Activated CD8-positive, alpha-beta T cell treated with anti-CD3 and anti-CD28 coated beads for 36 hours (primary cell): Measurements from ENCODE around the gene POLR3F. TPM values are rescaled to one million over a fixed set of nuclear protein-coding genes. Genes with fewer than 3 reads are reported as not detected.
"Not testable (repeated sequence)": the region's sequence is repeated elsewhere in the genome, so short reads cannot be mapped to it uniquely, and the experiment has no call there.

Experiments used
- ATAC-seq: fragments of 200-7000 bp; cut with Tn5 transposase; one replicate; pipeline ENCODE4 v1.10.0; 2021; ENCODE audit warnings: mild to moderate bottlenecking, moderate library complexity
- CTCF ChIA-PET: fragments of 350-600 bp; sonication (Branson Sonifier 250); formaldehyde crosslinking; loops from one replicate; lab custom pipeline; 2021; ENCODE audit warnings: antibody characterized with exemption; lab: Charles Lee
- POLR2A ChIA-PET: fragments of 350-600 bp; sonication (Branson Sonifier 250); formaldehyde crosslinking; loops from one replicate; lab custom pipeline; 2021; ENCODE audit warnings: antibody characterized with exemption; lab: Charles Lee
- DNase-seq: peaks from one replicate; pipeline ENCODE4 v3.0.0-alpha.2; 2020
- H3K27ac Mint-ChIP-seq: one replicate; pipeline ENCODE4 v1.8.0; 2021; ENCODE audit warnings: mild to moderate bottlenecking, mixed read lengths
- H3K27me3 Mint-ChIP-seq: one replicate; pipeline ENCODE4 v1.8.0; 2021; ENCODE audit warnings: mixed read lengths
- H3K36me3 Mint-ChIP-seq: one replicate; pipeline ENCODE4 v1.8.0; 2021; ENCODE audit warnings: low read depth, mixed read lengths
- H3K4me1 Mint-ChIP-seq: one replicate; pipeline ENCODE4 v1.8.0; 2021; ENCODE audit warnings: low read depth, mixed read lengths
- H3K4me3 Mint-ChIP-seq: one replicate; pipeline ENCODE4 v1.8.0; 2021; ENCODE audit warnings: mild to moderate bottlenecking, moderate library complexity, mixed read lengths
- H3K9me3 Mint-ChIP-seq: one replicate; pipeline ENCODE4 v1.8.0; 2021; ENCODE audit warnings: mixed read lengths
- CTCF ChIP-seq: fragments of 200-600 bp; IDR thresholded peaks from one replicate; pipeline ENCODE4 v1.8.0; 2022; ENCODE audit warnings: antibody characterized with exemption, mild to moderate bottlenecking
- intact Hi-C: fragments of 100-400 bp; cut with micrococcal nuclease; formaldehyde crosslinking; loops from one replicate; pipeline ENCODE4 v1.10.0; 2022
- total RNA-seq, 2 experiments: library from RNA; stranded (reverse); gene quantifications; one replicate each; pipeline ENCODE4 v1.2.3, GENCODE V29; 2021

POLR3F gene
- total RNA-seq, 2 experiments from 2014 or later, result 8.8 to 10.1 TPM

DNA sequence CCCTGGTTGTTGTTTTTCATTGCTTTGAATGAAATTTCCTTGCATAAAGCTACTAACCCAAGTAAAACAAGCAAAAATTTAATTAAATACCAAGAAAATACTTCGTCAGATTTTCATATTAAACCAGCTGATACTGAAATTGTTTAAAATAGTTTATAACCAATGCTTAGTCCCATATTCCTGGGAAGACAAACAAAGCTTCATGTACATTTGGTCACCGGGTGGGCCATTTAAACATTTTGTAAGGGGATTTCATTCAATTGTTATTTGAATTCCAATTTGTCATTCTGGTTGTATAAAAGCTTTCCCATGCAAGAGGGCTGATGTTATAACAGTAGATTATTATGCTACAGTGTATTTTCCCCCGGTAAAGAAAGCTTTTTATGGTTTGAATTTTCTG, 30.4 kb downstream of the POLR3F start:
- no peak for DNase-seq
- peaks cover 5% of the 10 kb centered on the region for H3K36me3 Mint-ChIP-seq
- H3K9me3 Mint-ChIP-seq, result no peaks in the 10 kb centered on the region
- POLR2A ChIA-PET, result interaction anchor here (0.6 to 4.1 kb wide), 7 partner anchors 9 to 69 kb away, joined by 3 to 43 read pairs (median 4); partner anchors contain the start of genes DZANK1, POLR3F and SEC23B
- H3K27ac Mint-ChIP-seq, result peak overlapping the region; percentile 90
- ATAC-seq, result no peak
- intact Hi-C loops, result no loop called here
- peak overlapping the region; percentile 99 for H3K4me3 Mint-ChIP-seq
- H3K27me3 Mint-ChIP-seq, result no peaks in the 10 kb centered on the region
- CTCF ChIA-PET, result interaction anchor here (1.1 to 4.1 kb wide), 4 partner anchors 9 to 595 kb away, joined by 3 to 33 read pairs (median 4); partner anchors contain the start of genes DZANK1, POLR3F and SEC23B
- H3K4me1 Mint-ChIP-seq, result peaks cover 11% of the 10 kb centered on the region
- no peak for TF ChIP-seq CTCF

- CTCF ChIA-PET, H3K4me3 Mint-ChIP-seq, H3K27ac Mint-ChIP-seq, H3K9me3 Mint-ChIP-seq, ATAC-seq, H3K36me3 Mint-ChIP-seq, H3K4me1 Mint-ChIP-seq, H3K27me3 Mint-ChIP-seq, DNase-seq, POLR2A ChIA-PET: not testable (repeated sequence)
- intact Hi-C loops, result loop anchor here (10.0 kb wide), 1 partner anchor 217 kb away; the partner anchor contains the start of gene ZNF133
These were observed 34.5 kb downstream of the POLR3F start for GRCh38 chr20:18501672-18502071.

GRCh38 chr20:18504479-18505060, 37.4 kb downstream of the POLR3F start:
- TF ChIP-seq CTCF, result no peak

GRCh38 chr20:18506744-18507143, 39.6 kb downstream of the POLR3F start:
- Mint-ChIP-seq H3K4me3 (peak overlapping the region; percentile 97), H3K27me3 (no peaks in the 10 kb centered on the region), H3K9me3 (no peaks in the 10 kb centered on the region), H3K36me3 (peaks cover 31% of the 10 kb centered on the region), H3K27ac (peak overlapping the region; percentile 100), H3K4me1 (peaks cover 36% of the 10 kb centered on the region)
- ChIA-PET POLR2A (interaction anchor here (0.6 to 4.5 kb wide), 13 partner anchors 9 to 847 kb away, joined by 3 to 43 read pairs (median 4); partner anchors contain the start of genes DZANK1, KAT14, PET117 and POLR3F), CTCF (interaction anchor here (1.3 to 3.7 kb wide), 4 partner anchors 9 to 93 kb away, joined by 3 to 33 read pairs (median 10); partner anchors contain the start of genes DZANK1, POLR3F and RBBP9)
- TF ChIP-seq CTCF, result no peak
- ATAC-seq (no peak), DNase-seq (peak; percentile 66)
- intact Hi-C loops, result loop anchor here (1.0 to 10.0 kb wide), 4 partner anchors 39 to 222 kb away; partner anchors contain the start of genes DTD1, DZANK1, POLR3F and SMIM26

More at GRCh38 chr20:18504479-18505060, 37.4 kb downstream of the POLR3F start:
- ChIA-PET CTCF (interaction anchor here (3.7 kb wide), 1 partner anchor 7 kb away, joined by 33 read pairs; the partner anchor contains the start of gene RBBP9), POLR2A (interaction anchor here (4.5 kb wide), 1 partner anchor 7 kb away, joined by 43 read pairs; the partner anchor contains the start of gene RBBP9)
- H3K4me1 Mint-ChIP-seq, result peaks cover 20% of the 10 kb centered on the region
- H3K36me3 Mint-ChIP-seq, result peaks cover 10% of the 10 kb centered on the region
- H3K9me3 Mint-ChIP-seq, result no peaks in the 10 kb centered on the region
- no peak overlapping the region for H3K4me3 Mint-ChIP-seq
- H3K27ac Mint-ChIP-seq, result no peak overlapping the region
- DNase-seq (no peak), ATAC-seq (no peak)
- intact Hi-C loops, result loop anchor here (5.0 to 10.0 kb wide), 3 partner anchors 63 to 220 kb away; partner anchors contain the start of genes DTD1, SMIM26 and ZNF133
- H3K27me3 Mint-ChIP-seq, result no peaks in the 10 kb centered on the region
